PFSK-1 (cell line): ENCODE results near the gene STRA8.

Experiments
- FOXP2 ChIP-seq: optimal IDR thresholded peaks from 2 replicates; pipeline ENCODE3; 2011; ENCODE audit warnings: borderline replicate concordance, control low read depth, inconsistent platforms; ENCODE audit not compliant: insufficient read depth; ENCODE audit errors: extremely low read length, extremely low read depth
- POLR2AphosphoS5 ChIP-seq: IDR thresholded peaks from 2 replicates; pipeline ENCODE4 v1.6.1; 2012; ENCODE audit warnings: low read depth, mild to moderate bottlenecking, control low read depth, low read length, moderate library complexity
- REST ChIP-seq, 2 experiments: IDR thresholded peaks; 2 replicates each; pipeline versions ENCODE4 v1.6.1 to v1.8.0; 2011 to 2012; ENCODE audit warnings: low read depth in 2 of 2, low read length in 2 of 2, control low read depth in 1 of 2, inconsistent platforms in 1 of 2, mild to moderate bottlenecking in 1 of 2, moderate library complexity in 1 of 2; ENCODE audit not compliant: insufficient read depth in 1 of 2
- SIN3A ChIP-seq: IDR thresholded peaks from 2 replicates; pipeline ENCODE4 v1.6.1; 2012; ENCODE audit warnings: mild to moderate bottlenecking, low read length, moderate library complexity, borderline replicate concordance; ENCODE audit not compliant: insufficient read depth
- TAF1 ChIP-seq: IDR thresholded peaks from 2 replicates; pipeline ENCODE4 v1.6.1; 2012; ENCODE audit warnings: low read length, control low read depth, borderline replicate concordance; ENCODE audit not compliant: insufficient read depth

Gene STRA8

DNA sequence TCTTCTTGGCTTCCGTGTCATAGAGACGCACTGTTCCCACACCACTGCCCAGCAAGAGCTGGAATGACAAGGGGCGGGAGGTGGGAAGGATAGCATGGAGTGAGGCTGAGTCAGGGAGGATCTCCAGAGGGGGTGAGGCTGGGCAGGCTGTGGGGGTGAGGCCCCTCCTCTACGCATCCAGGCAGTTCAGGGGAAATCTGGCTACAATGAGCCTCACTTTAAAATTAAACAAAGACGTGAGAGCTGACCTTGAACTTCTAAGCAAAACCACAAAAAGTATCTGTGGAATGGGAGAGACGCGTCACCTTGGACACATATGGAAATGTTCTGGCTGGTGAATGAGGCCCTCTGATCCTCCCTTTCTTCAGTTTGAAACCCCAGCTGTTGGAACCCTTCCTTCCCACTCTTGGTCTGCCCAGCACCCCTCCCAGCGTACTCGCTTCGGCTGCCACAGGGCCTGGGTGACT is 40.0 kb upstream of the STRA8 start:
- TF ChIP-seq POLR2AphosphoS5 (no peak), FOXP2 (no peak), TAF1 (no peak), REST (IDR thresholded peaks at IDR 0.05; ENCODE audit: insufficient read depth in 1 of 2, low read depth in 2 of 2, low read length in 2 of 2) (no peak), SIN3A (no peak)

DNA sequence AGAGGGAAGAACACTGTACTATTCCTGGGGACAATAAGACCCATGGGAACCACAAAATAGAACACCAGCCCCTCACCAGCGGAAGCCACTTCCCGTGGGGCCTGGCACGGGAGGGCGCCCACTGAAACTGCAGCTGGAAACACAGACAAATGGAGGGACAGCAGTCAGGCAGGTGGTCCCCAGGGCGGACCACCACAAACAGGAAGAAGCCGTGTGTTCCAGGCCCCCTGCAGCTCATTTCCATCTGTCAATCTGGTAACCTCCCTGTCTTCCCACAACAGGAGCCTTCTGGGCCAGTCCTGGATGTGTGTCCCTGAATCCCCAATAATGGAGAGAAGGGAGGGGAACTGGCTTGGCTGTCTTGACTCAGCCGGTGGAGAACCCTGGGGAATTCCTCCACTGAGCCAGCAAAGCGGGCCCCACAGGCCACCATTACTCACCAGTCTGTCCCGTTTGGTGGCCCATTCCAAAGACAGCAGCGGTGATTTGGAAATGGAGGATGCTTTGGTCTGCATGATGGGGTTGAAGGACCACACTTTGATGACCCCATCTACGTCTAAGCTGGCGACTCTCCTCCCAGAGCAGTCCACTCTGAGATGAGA is 39.0 kb upstream of the STRA8 start:
- TF ChIP-seq SIN3A (no peak), FOXP2 (no peak), POLR2AphosphoS5 (no peak), TAF1 (no peak), REST (IDR thresholded peaks at IDR 0.05; ENCODE audit: insufficient read depth in 1 of 2, low read depth in 2 of 2, low read length in 2 of 2) (no peak)

DNA sequence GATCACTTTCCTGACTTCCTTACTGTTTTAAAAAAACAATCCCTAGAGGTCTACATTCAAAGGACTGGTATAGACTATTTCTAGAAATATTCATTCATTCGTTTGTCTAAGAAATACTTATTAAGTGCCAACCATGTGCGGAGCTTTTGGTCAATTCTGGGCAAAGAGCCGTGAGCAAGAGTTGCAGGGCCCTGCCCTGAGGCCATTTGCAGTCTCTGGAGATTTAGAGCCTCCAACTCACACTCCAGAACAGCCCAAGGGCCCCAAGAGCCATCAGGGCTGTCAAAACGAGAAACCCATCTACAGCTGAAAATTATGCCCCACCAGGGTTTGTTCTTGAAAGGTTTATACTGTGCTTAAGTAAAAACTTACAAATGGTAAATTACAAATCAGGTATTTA is 38.5 kb upstream of the STRA8 start:
- TF ChIP-seq FOXP2 (no peak), REST (IDR thresholded peaks at IDR 0.05; ENCODE audit: insufficient read depth in 1 of 2, low read depth in 2 of 2, low read length in 2 of 2) (no peak), POLR2AphosphoS5 (no peak), SIN3A (no peak), TAF1 (no peak)

DNA sequence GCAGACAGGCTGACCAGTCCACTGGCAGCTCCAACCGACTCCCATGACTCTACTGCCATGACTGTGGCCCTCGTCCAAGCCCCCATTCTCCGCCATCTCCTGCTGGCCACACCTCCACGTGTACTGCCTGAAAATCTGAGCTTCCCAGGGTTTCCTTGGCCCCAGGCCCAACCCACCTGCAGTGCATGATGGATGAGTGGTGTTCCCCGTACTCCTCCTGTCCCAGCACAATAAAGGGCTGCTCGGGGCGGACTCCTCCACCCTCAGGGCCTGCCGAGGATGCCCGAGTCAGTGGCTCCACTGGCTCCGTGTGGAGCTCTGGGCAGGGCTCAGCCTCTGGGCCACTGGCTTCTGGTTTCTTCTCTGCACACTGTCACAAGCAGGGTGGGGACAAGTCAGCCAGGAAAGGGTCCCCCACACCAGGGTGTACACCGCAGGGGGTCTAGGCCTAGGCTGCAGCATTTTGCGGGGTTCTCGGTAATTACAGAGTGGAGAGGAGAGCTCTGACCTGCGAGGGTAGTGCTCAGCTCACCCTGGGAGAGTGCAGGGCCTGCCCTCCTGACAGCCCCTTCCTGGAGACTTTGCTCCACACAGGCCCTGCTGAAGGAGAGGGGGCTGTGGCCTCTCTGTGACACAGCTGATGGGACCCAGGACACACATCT is 37.5 kb upstream of the STRA8 start:
- TF ChIP-seq FOXP2 (no peak), SIN3A (no peak), REST (IDR thresholded peaks at IDR 0.05; ENCODE audit: insufficient read depth in 1 of 2, low read depth in 2 of 2, low read length in 2 of 2) (no peak), TAF1 (no peak), POLR2AphosphoS5 (no peak)
